Measurements from ENCODE around the gene LRRC74B. TPM values are rescaled to one million over a fixed set of nuclear protein-coding genes. Genes with fewer than 3 reads are reported as not detected.

The LRRC74B gene
- total and polyA plus RNA-seq, 2 of the 4 experiments (the other 2 are of a cell fraction): not detected

- H2AFZ ChIP-seq (replicated peaks; ENCODE audit: low read length, poor library complexity): no peak overlapping the region
- H3K9me3 ChIP-seq (ENCODE audit: control insufficient read depth, insufficient read depth, low read length): no peaks in the 10 kb centered on the region
- no peak overlapping the region for H2AK9ac ChIP-seq (replicated peaks; ENCODE audit: low read depth, low read length, poor library complexity)
- no peaks in the 10 kb centered on the region for H4K20me1 ChIP-seq (ENCODE audit: insufficient read depth, low read length)
- intact Hi-C loops (cut with micrococcal nuclease) (no loop called here), in situ Hi-C loops (cut with MboI; ENCODE audit: low sequenced_read_pairs) (no loop called here), dilution Hi-C loops (cut with HindIII; ENCODE audit: low sequenced_read_pairs, unreplicated experiment) (no loop called here)
- 0 out of 3 replicates have a peak overlapping the region, but pooled peaks have one; percentile 4 for H2BK15ac ChIP-seq (ENCODE audit: low read depth, low read length)
- no peak overlapping the region for H4K5ac ChIP-seq (ENCODE audit: low read depth, low read length)
- no peak overlapping the region for H3K27ac ChIP-seq (ENCODE audit: insufficient read depth, low read length)
- ChIA-PET POLR2A (ENCODE audit: unreplicated experiment) (no interaction called here), CTCF (interaction anchor here (0.7 kb wide), 1 partner anchor 9 kb away, joined by 3 read pairs; no protein-coding TSS in a partner anchor)
- no peak overlapping the region for H3K56ac ChIP-seq (ENCODE audit: extremely low read depth, insufficient read depth, low read length)
- no peak overlapping the region for H4K8ac ChIP-seq (ENCODE audit: low read depth in 2 of 2, low read length in 2 of 2)
- peaks cover 10% of the 10 kb centered on the region for H3K4me1 ChIP-seq (ENCODE audit: control insufficient read depth, insufficient read depth, low read length)
- BruUV-seq (replicated peaks): no TSS peak
- no peak overlapping the region for H2BK20ac ChIP-seq (ENCODE audit: low read depth, low read length)
- H4K91ac ChIP-seq (ENCODE audit: insufficient read depth, low read depth, low read length): no peak overlapping the region; the same call in 1 of the 2 replicates
- H3K79me1 ChIP-seq (ENCODE audit: low read depth in 1 of 2, low read length in 2 of 2): no peaks in the 10 kb centered on the region
- H3K4ac ChIP-seq (ENCODE audit: low read depth, low read length): 0 out of 2 replicates have a peak overlapping the region, but pooled peaks have one; percentile 10
- H3K4me2 ChIP-seq (ENCODE audit: low read depth, low read length): no peak overlapping the region
- DNase-seq (peak; percentile 38), ATAC-seq (ENCODE audit: low read depth) (peak; percentile 63)
- WGBS, 2 experiments (ENCODE audit: extremely low coverage in 2 of 2, insufficient read length in 1 of 2): no CpG with 5 or more reads among the region's 7 CpGs
- no peak overlapping the region for H3K23ac ChIP-seq (ENCODE audit: low read depth, low read length)
- H3K9me1 ChIP-seq (ENCODE audit: insufficient read depth, low read length): peaks cover 4% of the 10 kb centered on the region; the same call in 1 of the 2 replicates
- H2AK5ac ChIP-seq (ENCODE audit: low read depth, low read length): 0 out of 2 replicates have a peak overlapping the region, but pooled peaks have one; percentile 4
- no peak overlapping the region for H3K18ac ChIP-seq (ENCODE audit: low read depth, low read length)
- no peak overlapping the region for H3K4me3 ChIP-seq (ENCODE audit: insufficient read depth, low read depth, low read length)
- H2BK120ac ChIP-seq (ENCODE audit: low read depth, low read length): no peak overlapping the region
- peak overlapping the region; percentile 20 for H2BK5ac ChIP-seq (ENCODE audit: low read depth, low read length, poor library complexity, severe bottlenecking)
- no peaks in the 10 kb centered on the region for H3K36me3 ChIP-seq (ENCODE audit: control insufficient read depth, insufficient read depth, low read length)
- no peak overlapping the region for H3K9ac ChIP-seq (ENCODE audit: low read depth, low read length)
- no peak overlapping the region for H3K14ac ChIP-seq (replicated peaks; ENCODE audit: low read depth, low read length)
- H3K27me3 ChIP-seq (ENCODE audit: control insufficient read depth, insufficient read depth, low read length): peaks cover 10% of the 10 kb centered on the region
- TF ChIP-seq BHLHE40 (IDR thresholded peaks at IDR 0.05; ENCODE audit: low read depth, low read length) (no peak), CEBPB (IDR thresholded peaks at IDR 0.05; ENCODE audit: low read depth, low read length) (no peak), CHD1 (IDR thresholded peaks at IDR 0.05; ENCODE audit: low read depth, low read length) (no peak), MAFK (IDR thresholded peaks at IDR 0.05; ENCODE audit: low read depth, low read length) (no peak), MXI1 (IDR thresholded peaks at IDR 0.05; ENCODE audit: borderline replicate concordance, low read depth, low read length) (no peak), RFX5 (IDR thresholded peaks at IDR 0.05; ENCODE audit: low read depth, low read length) (no peak), RCOR1 (IDR thresholded peaks at IDR 0.05; ENCODE audit: insufficient replicate concordance, low read length) (no peak), MAZ (IDR thresholded peaks at IDR 0.05; ENCODE audit: borderline replicate concordance, low read depth, low read length) (no peak), POLR2A (IDR thresholded peaks at IDR 0.05; ENCODE audit: low read depth, low read length) (no peak), FOS (IDR thresholded peaks at IDR 0.05; ENCODE audit: low read depth, low read length) (no peak), RAD21 (IDR thresholded peaks at IDR 0.05; ENCODE audit: low read length) (no peak)
- TF ChIP-seq, protein P1, sequence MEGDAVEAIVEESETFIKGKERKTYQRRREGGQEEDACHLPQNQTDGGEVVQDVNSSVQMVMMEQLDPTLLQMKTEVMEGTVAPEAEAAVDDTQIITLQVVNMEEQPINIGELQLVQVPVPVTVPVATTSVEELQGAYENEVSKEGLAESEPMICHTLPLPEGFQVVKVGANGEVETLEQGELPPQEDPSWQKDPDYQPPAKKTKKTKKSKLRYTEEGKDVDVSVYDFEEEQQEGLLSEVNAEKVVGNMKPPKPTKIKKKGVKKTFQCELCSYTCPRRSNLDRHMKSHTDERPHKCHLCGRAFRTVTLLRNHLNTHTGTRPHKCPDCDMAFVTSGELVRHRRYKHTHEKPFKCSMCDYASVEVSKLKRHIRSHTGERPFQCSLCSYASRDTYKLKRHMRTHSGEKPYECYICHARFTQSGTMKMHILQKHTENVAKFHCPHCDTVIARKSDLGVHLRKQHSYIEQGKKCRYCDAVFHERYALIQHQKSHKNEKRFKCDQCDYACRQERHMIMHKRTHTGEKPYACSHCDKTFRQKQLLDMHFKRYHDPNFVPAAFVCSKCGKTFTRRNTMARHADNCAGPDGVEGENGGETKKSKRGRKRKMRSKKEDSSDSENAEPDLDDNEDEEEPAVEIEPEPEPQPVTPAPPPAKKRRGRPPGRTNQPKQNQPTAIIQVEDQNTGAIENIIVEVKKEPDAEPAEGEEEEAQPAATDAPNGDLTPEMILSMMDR (conservative IDR thresholded peaks at IDR 0.05; ENCODE audit: low read depth, low read length): no peak
- TF ChIP-seq, protein P2, sequence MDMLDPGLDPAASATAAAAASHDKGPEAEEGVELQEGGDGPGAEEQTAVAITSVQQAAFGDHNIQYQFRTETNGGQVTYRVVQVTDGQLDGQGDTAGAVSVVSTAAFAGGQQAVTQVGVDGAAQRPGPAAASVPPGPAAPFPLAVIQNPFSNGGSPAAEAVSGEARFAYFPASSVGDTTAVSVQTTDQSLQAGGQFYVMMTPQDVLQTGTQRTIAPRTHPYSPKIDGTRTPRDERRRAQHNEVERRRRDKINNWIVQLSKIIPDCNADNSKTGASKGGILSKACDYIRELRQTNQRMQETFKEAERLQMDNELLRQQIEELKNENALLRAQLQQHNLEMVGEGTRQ (IDR thresholded peaks at IDR 0.05; ENCODE audit: low read depth, low read length): no peak
- TF ChIP-seq, protein P3, sequence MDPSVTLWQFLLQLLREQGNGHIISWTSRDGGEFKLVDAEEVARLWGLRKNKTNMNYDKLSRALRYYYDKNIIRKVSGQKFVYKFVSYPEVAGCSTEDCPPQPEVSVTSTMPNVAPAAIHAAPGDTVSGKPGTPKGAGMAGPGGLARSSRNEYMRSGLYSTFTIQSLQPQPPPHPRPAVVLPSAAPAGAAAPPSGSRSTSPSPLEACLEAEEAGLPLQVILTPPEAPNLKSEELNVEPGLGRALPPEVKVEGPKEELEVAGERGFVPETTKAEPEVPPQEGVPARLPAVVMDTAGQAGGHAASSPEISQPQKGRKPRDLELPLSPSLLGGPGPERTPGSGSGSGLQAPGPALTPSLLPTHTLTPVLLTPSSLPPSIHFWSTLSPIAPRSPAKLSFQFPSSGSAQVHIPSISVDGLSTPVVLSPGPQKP (IDR thresholded peaks at IDR 0.05; ENCODE audit: borderline replicate concordance, low read depth, low read length): no peak
Measured at GRCh38 chr22:21100149-21101032, 54.6 kb downstream of the LRRC74B start.

Measured in IMR-90 (cell line).